GM23338 (cell line): ENCODE measurements around the gene MRPL2. TPM values are rescaled to one million over a fixed set of nuclear protein-coding genes. Genes with fewer than 3 reads are reported as not detected.

ENCODE experiments used
- ATAC-seq: fragments of 200-7000 bp; cut with Tn5 transposase; 3 replicates; pipeline ENCODE4 v1.9.1; 2020
- DNase-seq: peaks from one replicate; pipeline ENCODE4 v3.0.0-alpha.2; 2015; ENCODE audit warnings: low spot score
- H2AFZ ChIP-seq: fragments of 200-600 bp; sonication (generic); 2 replicates; pipeline ENCODE4 v1.8.0; 2016; ENCODE audit warnings: antibody characterized with exemption, mild to moderate bottlenecking, moderate library complexity
- H3F3A ChIP-seq: fragments of 200-600 bp; sonication (generic); replicated peaks from 2 replicates; pipeline ENCODE4 v1.8.0; 2017; ENCODE audit warnings: antibody characterized with exemption, mixed run types, low read depth
- H3K27ac ChIP-seq: fragments of 200-600 bp; sonication (generic); 2 replicates; pipeline ENCODE4 v1.6.1; 2016; ENCODE audit warnings: low read depth
- H3K27me3 ChIP-seq: fragments of 200-600 bp; sonication (generic); 2 replicates; pipeline ENCODE4 v1.8.0; 2016; ENCODE audit warnings: mild to moderate bottlenecking, mixed run types, moderate library complexity; ENCODE audit not compliant: insufficient read depth
- H3K36me3 ChIP-seq: fragments of 200-600 bp; sonication (generic); 2 replicates; pipeline ENCODE4 v1.8.0; 2016; ENCODE audit warnings: mild to moderate bottlenecking; ENCODE audit not compliant: insufficient read depth
- H3K4me1 ChIP-seq: fragments of 200-600 bp; sonication (generic); 2 replicates; pipeline ENCODE4 v1.8.0; 2016; ENCODE audit warnings: mild to moderate bottlenecking, moderate library complexity; ENCODE audit not compliant: insufficient read depth
- H3K4me2 ChIP-seq: fragments of 200-600 bp; sonication (generic); 2 replicates; pipeline ENCODE4 v1.7.1; 2017; ENCODE audit warnings: mixed run types
- H3K4me3 ChIP-seq: fragments of 200-600 bp; sonication (generic); 2 replicates; pipeline ENCODE4 v1.6.1; 2016; ENCODE audit warnings: mixed run types
- H3K79me2 ChIP-seq: fragments of 200-600 bp; sonication (generic); replicated peaks from 2 replicates; pipeline ENCODE4 v1.8.0; 2017; ENCODE audit warnings: mild to moderate bottlenecking; ENCODE audit not compliant: insufficient read depth
- H3K9me2 ChIP-seq: fragments of 200-600 bp; sonication (generic); 2 replicates; pipeline ENCODE4 v1.8.0; 2017; ENCODE audit not compliant: insufficient read depth
- H4K20me1 ChIP-seq: fragments of 200-600 bp; sonication (generic); replicated peaks from 2 replicates; pipeline ENCODE4 v1.8.0; 2017; ENCODE audit warnings: mild to moderate bottlenecking; ENCODE audit not compliant: insufficient read depth
- H3K27ac Mint-ChIP-seq: 2 replicates; pipeline ENCODE4 v1.8.0; 2020; ENCODE audit warnings: inconsistent platforms, mild to moderate bottlenecking, moderate library complexity, mixed read lengths
- H3K27me3 Mint-ChIP-seq: 3 replicates; pipeline ENCODE4 v1.8.0; 2022; ENCODE audit warnings: low read depth, mild to moderate bottlenecking, moderate library complexity, mixed read lengths, inconsistent platforms; ENCODE audit not compliant: insufficient read depth, poor library complexity
- H3K36me3 Mint-ChIP-seq: 3 replicates; pipeline ENCODE4 v1.8.0; 2021; ENCODE audit warnings: low read depth, mild to moderate bottlenecking, inconsistent platforms, moderate library complexity, mixed read lengths
- H3K4me1 Mint-ChIP-seq: 3 replicates; pipeline ENCODE4 v1.8.0; 2020; ENCODE audit warnings: mild to moderate bottlenecking, inconsistent platforms, mixed read lengths
- H3K4me3 Mint-ChIP-seq: 3 replicates; pipeline ENCODE4 v1.8.0; 2021; ENCODE audit warnings: moderate library complexity, mild to moderate bottlenecking, inconsistent platforms, mixed read lengths
- H3K9me3 Mint-ChIP-seq: 3 replicates; pipeline ENCODE4 v1.8.0; 2020; ENCODE audit warnings: moderate library complexity, mild to moderate bottlenecking, inconsistent platforms, mixed read lengths
- CREB1 ChIP-seq: fragments of 250-450 bp; sonication (Bioruptor Pico); IDR thresholded peaks from 2 replicates; pipeline ENCODE4 v1.5.0; 2020; ENCODE audit warnings: low read depth, mild to moderate bottlenecking, moderate library complexity
- ETS1 ChIP-seq: IDR thresholded peaks from 2 replicates; pipeline ENCODE4 v1.6.1; 2016; ENCODE audit warnings: antibody characterized with exemption
- EZH2 ChIP-seq: fragments of 200-600 bp; sonication (generic); IDR thresholded peaks from one replicate; pipeline ENCODE4 v1.8.0; 2017; ENCODE audit warnings: antibody characterized with exemption, mild to moderate bottlenecking, low read depth; ENCODE audit not compliant: unreplicated experiment
- JUNB ChIP-seq: IDR thresholded peaks from one replicate; pipeline ENCODE4 v1.6.1; 2016; ENCODE audit warnings: antibody characterized with exemption; ENCODE audit not compliant: unreplicated experiment
- POLR2AphosphoS5 ChIP-seq: IDR thresholded peaks from 2 replicates; pipeline ENCODE4 v1.6.1; 2016; ENCODE audit warnings: antibody characterized with exemption, low read depth
- STAT1 ChIP-seq: IDR thresholded peaks from one replicate; pipeline ENCODE4 v1.6.1; 2016; ENCODE audit warnings: antibody characterized with exemption; ENCODE audit not compliant: unreplicated experiment
- ZNF331 ChIP-seq: fragments of 250-450 bp; sonication (Bioruptor Pico); IDR thresholded peaks from 2 replicates; pipeline ENCODE4 v1.5.0; 2020; ENCODE audit warnings: low read depth, mild to moderate bottlenecking, moderate library complexity
- polyA plus RNA-seq: library from polyadenylated mRNA; unstranded; fragments of >200 nt; fragmentation: Nextera tagmentation; extraction: Ambion mirVana; gene quantifications from 2 replicates; pipeline ENCODE4 v1.2.1, GENCODE V29; 2016
- total RNA-seq: library from RNA; depleted of rRNA; stranded (reverse); fragments of >200 nt; shearing (Covaris generic); gene quantifications from 2 replicates; pipeline ENCODE4 v1.2.3, GENCODE V29; 2014
- TF ChIP-seq, protein P1 (sequence below), 2 experiments: fragments of 200-600 bp in 1 of 2; sonication (generic) in 1 of 2; conservative IDR thresholded peaks; 2 replicates each; pipeline versions ENCODE4 v1.5.1 to v1.6.1; 2016 to 2017; ENCODE audit warnings: antibody characterized with exemption in 2 of 2, low read depth in 2 of 2, mild to moderate bottlenecking in 2 of 2, moderate library complexity in 1 of 2
- TF ChIP-seq, protein P2 (sequence below): IDR thresholded peaks from one replicate; pipeline ENCODE4 v1.6.1; 2018; ENCODE audit warnings: antibody characterized with exemption; ENCODE audit not compliant: unreplicated experiment
- TF ChIP-seq, protein P3 (sequence below): fragments of 250-450 bp; sonication (Bioruptor Pico); IDR thresholded peaks from 2 replicates; pipeline ENCODE4 v1.5.0; 2020; ENCODE audit warnings: mild to moderate bottlenecking, moderate library complexity

Gene MRPL2
- total and polyA plus RNA-seq, 2 experiments from 2014 or later: 32.3 to 128 TPM

DNA sequence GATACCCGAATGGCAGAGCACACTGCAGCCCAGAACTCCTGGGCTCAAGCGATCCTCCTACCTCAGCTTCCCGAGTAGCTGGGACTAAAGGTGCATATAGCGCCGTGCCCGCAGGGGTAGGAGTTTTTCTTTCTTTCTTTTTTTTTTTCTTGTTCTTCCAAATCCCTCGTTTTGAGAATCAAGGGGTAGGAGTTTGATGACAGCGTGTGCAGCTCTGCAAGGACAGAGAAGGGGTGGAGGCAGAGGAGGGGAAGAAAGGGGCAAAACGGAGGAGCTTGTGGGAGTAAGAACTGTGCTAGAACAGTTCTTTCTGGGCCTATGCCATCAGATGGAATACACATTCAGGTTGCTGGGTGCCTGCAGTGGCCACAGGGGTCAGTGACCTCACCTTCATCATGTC, 22.5 kb downstream of the MRPL2 start (continued):
- TF ChIP-seq ETS1 (no peak), EZH2 (no peak), JUNB (no peak), STAT1 (no peak), CREB1 (CRISPR knock-in tag) (no peak)
- TF ChIP-seq, protein P1, sequence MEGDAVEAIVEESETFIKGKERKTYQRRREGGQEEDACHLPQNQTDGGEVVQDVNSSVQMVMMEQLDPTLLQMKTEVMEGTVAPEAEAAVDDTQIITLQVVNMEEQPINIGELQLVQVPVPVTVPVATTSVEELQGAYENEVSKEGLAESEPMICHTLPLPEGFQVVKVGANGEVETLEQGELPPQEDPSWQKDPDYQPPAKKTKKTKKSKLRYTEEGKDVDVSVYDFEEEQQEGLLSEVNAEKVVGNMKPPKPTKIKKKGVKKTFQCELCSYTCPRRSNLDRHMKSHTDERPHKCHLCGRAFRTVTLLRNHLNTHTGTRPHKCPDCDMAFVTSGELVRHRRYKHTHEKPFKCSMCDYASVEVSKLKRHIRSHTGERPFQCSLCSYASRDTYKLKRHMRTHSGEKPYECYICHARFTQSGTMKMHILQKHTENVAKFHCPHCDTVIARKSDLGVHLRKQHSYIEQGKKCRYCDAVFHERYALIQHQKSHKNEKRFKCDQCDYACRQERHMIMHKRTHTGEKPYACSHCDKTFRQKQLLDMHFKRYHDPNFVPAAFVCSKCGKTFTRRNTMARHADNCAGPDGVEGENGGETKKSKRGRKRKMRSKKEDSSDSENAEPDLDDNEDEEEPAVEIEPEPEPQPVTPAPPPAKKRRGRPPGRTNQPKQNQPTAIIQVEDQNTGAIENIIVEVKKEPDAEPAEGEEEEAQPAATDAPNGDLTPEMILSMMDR (conservative IDR thresholded peaks at IDR 0.05; ENCODE audit: low read depth in 2 of 2): no peak

DNA sequence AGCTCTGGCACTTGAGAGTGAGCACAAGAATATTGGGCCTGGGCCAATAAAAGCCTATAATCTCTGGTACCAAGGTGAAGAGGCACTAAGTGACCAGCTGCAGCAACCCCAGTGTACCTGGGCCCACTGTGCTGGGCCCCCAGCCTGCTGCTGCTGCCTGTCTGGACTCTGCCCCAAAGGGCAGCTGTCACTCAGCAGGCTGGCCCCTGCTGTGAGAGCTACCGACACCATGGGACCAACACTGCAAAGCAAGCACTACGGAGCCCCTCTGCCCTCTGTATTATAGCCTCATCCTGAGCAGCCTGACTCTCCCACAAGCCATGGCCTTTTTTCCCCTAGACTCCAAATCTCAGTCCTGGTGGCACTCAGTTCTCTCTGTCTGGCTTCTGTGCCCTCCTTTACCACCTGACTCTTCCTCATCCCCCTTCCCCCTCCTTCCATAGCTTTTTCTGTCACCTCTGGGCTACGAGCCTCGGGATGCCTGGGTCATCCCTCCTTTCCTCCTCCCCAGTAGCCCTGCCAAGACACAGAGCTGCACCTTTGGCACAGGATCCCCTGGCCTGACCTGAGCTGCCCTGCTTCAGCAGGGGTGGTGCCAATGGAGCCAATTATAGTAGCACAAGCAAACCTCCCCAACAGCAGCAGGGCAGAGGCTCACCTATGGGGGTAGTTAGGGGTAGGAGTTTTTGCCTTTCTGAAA, 23.6 kb downstream of the MRPL2 start:
- Mint-ChIP-seq H3K36me3 (peaks cover 61% of the 10 kb centered on the region), H3K4me1 (no peaks in the 10 kb centered on the region), H3K27me3 (peaks cover 3% of the 10 kb centered on the region), H3K27ac (no peak overlapping the region), H3K9me3 (no peaks in the 10 kb centered on the region), H3K4me3 (no peak overlapping the region)
- Histone ChIP-seq H3K79me2 (no peaks in the 10 kb centered on the region), H2AFZ (no peak overlapping the region), H3K36me3 (0 out of 2 replicates have a peak, but pooled peaks cover 3% of the 10 kb centered on the region), H3K27ac (no peak overlapping the region), H3K4me2 (no peak overlapping the region), H3K9me2 (no peaks in the 10 kb centered on the region), H3K4me3 (no peak overlapping the region), H4K20me1 (peaks cover 6% of the 10 kb centered on the region; the same call in 1 of the 2 replicates), H3F3A (0 out of 2 replicates have a peak, but pooled peaks cover 8% of the 10 kb centered on the region), H3K27me3 (no peaks in the 10 kb centered on the region), H3K4me1 (no peaks in the 10 kb centered on the region)
- DNase-seq (no peak), ATAC-seq (peak; percentile 24)
- TF ChIP-seq, protein P2, sequence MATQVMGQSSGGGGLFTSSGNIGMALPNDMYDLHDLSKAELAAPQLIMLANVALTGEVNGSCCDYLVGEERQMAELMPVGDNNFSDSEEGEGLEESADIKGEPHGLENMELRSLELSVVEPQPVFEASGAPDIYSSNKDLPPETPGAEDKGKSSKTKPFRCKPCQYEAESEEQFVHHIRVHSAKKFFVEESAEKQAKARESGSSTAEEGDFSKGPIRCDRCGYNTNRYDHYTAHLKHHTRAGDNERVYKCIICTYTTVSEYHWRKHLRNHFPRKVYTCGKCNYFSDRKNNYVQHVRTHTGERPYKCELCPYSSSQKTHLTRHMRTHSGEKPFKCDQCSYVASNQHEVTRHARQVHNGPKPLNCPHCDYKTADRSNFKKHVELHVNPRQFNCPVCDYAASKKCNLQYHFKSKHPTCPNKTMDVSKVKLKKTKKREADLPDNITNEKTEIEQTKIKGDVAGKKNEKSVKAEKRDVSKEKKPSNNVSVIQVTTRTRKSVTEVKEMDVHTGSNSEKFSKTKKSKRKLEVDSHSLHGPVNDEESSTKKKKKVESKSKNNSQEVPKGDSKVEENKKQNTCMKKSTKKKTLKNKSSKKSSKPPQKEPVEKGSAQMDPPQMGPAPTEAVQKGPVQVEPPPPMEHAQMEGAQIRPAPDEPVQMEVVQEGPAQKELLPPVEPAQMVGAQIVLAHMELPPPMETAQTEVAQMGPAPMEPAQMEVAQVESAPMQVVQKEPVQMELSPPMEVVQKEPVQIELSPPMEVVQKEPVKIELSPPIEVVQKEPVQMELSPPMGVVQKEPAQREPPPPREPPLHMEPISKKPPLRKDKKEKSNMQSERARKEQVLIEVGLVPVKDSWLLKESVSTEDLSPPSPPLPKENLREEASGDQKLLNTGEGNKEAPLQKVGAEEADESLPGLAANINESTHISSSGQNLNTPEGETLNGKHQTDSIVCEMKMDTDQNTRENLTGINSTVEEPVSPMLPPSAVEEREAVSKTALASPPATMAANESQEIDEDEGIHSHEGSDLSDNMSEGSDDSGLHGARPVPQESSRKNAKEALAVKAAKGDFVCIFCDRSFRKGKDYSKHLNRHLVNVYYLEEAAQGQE: no peak
- TF ChIP-seq POLR2AphosphoS5 (no peak), ZNF331 (CRISPR knock-in tag) (no peak)
- TF ChIP-seq, protein P3, sequence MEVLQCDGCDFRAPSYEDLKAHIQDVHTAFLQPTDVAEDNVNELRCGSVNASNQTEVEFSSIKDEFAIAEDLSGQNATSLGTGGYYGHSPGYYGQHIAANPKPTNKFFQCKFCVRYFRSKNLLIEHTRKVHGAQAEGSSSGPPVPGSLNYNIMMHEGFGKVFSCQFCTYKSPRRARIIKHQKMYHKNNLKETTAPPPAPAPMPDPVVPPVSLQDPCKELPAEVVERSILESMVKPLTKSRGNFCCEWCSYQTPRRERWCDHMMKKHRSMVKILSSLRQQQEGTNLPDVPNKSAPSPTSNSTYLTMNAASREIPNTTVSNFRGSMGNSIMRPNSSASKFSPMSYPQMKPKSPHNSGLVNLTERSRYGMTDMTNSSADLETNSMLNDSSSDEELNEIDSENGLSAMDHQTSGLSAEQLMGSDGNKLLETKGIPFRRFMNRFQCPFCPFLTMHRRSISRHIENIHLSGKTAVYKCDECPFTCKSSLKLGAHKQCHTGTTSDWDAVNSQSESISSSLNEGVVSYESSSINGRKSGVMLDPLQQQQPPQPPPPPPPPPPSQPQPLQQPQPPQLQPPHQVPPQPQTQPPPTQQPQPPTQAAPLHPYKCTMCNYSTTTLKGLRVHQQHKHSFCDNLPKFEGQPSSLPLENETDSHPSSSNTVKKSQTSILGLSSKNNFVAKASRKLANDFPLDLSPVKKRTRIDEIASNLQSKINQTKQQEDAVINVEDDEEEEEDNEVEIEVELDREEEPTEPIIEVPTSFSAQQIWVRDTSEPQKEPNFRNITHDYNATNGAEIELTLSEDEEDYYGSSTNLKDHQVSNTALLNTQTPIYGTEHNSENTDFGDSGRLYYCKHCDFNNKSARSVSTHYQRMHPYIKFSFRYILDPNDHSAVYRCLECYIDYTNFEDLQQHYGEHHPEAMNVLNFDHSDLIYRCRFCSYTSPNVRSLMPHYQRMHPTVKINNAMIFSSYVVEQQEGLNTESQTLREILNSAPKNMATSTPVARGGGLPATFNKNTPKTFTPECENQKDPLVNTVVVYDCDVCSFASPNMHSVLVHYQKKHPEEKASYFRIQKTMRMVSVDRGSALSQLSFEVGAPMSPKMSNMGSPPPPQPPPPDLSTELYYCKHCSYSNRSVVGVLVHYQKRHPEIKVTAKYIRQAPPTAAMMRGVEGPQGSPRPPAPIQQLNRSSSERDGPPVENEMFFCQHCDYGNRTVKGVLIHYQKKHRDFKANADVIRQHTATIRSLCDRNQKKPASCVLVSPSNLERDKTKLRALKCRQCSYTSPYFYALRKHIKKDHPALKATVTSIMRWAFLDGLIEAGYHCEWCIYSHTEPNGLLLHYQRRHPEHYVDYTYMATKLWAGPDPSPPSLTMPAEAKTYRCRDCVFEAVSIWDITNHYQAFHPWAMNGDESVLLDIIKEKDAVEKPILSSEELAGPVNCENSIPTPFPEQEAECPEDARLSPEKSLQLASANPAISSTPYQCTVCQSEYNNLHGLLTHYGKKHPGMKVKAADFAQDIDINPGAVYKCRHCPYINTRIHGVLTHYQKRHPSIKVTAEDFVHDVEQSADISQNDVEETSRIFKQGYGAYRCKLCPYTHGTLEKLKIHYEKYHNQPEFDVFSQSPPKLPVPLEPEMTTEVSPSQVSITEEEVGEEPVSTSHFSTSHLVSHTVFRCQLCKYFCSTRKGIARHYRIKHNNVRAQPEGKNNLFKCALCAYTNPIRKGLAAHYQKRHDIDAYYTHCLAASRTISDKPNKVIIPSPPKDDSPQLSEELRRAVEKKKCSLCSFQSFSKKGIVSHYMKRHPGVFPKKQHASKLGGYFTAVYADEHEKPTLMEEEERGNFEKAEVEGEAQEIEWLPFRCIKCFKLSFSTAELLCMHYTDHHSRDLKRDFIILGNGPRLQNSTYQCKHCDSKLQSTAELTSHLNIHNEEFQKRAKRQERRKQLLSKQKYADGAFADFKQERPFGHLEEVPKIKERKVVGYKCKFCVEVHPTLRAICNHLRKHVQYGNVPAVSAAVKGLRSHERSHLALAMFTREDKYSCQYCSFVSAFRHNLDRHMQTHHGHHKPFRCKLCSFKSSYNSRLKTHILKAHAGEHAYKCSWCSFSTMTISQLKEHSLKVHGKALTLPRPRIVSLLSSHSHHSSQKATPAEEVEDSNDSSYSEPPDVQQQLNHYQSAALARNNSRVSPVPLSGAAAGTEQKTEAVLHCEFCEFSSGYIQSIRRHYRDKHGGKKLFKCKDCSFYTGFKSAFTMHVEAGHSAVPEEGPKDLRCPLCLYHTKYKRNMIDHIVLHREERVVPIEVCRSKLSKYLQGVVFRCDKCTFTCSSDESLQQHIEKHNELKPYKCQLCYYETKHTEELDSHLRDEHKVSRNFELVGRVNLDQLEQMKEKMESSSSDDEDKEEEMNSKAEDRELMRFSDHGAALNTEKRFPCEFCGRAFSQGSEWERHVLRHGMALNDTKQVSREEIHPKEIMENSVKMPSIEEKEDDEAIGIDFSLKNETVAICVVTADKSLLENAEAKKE (CRISPR knock-in tag): no peak
